Fibroblast of mammary gland (primary cell): ENCODE data around the gene STRN4.

Experiments
- DNase-seq: peaks from one replicate; pipeline ENCODE4 v3.0.0-alpha.2; 2010; ENCODE audit warnings: low read depth
- H3K4me3 ChIP-seq: 2 replicates; pipeline ENCODE4 v1.5.1; 2011; ENCODE audit warnings: low read depth, mild to moderate bottlenecking, low read length, moderate library complexity; ENCODE audit not compliant: control insufficient read depth
- CTCF ChIP-seq: conservative IDR thresholded peaks from 2 replicates; pipeline ENCODE4 v1.5.1; 2011; ENCODE audit warnings: low read depth, low read length, inconsistent platforms; ENCODE audit not compliant: control insufficient read depth, insufficient read depth

STRN4 gene

GRCh38 chr19:46728208-46728607 lies 18.0 kb downstream of the STRN4 start:
- DNase-seq, result no peak
- TF ChIP-seq CTCF, result no peak
- no peak overlapping the region for H3K4me3 ChIP-seq

- no peak for TF ChIP-seq CTCF
- no peak for DNase-seq
- H3K4me3 ChIP-seq, result no peak overlapping the region
These were observed 18.5 kb downstream of the STRN4 start for GRCh38 chr19:46727757-46728156.

DNA sequence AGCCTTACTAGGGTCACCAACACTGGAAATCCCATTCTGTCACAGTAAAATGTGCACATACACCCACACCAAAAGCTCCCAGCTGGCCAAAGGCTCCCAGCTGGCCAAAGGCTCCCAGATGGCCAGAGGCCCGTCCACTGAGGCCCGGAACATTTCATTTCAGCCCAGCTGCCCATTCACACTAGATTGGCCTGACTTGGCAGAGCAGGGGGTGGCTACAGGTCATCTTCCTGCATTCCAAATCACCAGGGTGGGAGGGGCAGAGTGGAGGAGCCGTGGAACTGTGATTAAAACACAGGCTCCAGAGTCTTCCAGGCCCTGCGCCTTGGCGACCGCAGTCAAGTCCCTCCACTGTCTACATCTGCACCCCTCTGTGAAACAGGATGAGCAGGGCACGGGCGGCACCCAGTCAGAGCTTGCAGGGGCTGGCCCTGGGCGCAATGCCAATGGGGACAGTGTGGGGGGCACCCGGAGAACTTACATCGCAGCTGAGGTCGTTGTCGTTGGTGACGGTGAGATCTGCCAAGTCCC lies 19.2 kb downstream of the STRN4 start:
- DNase-seq, result no peak
- no peak for TF ChIP-seq CTCF
- H3K4me3 ChIP-seq, result no peak overlapping the region

DNA sequence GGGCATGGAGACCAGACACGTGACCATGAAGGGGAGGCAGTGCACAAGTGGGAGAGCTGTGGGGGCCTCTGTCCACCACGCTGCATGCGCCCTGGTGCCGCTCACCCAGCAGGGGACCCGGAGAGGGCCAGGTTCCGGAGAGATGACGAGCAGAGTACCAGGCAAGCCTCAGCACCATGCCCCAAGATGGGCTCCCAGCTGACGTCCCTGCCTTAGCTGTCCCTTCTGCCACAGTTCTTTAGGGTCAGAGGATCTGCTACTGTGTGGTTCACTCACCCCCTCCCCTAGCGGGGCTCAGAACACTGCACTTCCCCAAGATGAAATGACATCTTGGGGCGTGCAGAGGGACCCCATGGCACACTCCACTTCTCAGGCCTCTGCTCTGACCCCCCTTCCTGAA lies 19.7 kb downstream of the STRN4 start:
- DNase-seq, result no peak
- H3K4me3 ChIP-seq, result no peak overlapping the region

GRCh38 chr19:46725859-46726393 lies 20.3 kb downstream of the STRN4 start:
- H3K4me3 ChIP-seq, result no peak overlapping the region
- no peak for TF ChIP-seq CTCF
- no peak for DNase-seq

More for the DNA sequence above, 19.7 kb downstream of the STRN4 start:
- TF ChIP-seq CTCF, result no peak

- no peak for TF ChIP-seq CTCF
- H3K4me3 ChIP-seq, result no peak overlapping the region
- no peak for DNase-seq
These were observed 21.0 kb downstream of the STRN4 start for GRCh38 chr19:46725036-46725820.
